GM18505 (cell line): Measurements from ENCODE around the gene TMTC1.

ENCODE experiments used
- ATAC-seq: cut with Tn5 transposase; IDR thresholded peaks from one replicate; pipeline ENCODE4 v1.9.1; 2021; ENCODE audit not compliant: unreplicated experiment
- POLR2A ChIP-seq: IDR thresholded peaks from 4 replicates; pipeline ENCODE4 v1.6.1; 2011; ENCODE audit warnings: borderline replicate concordance; ENCODE audit not compliant: insufficient read depth, insufficient read length; ENCODE audit errors: extremely low read depth

TMTC1 gene

DNA sequence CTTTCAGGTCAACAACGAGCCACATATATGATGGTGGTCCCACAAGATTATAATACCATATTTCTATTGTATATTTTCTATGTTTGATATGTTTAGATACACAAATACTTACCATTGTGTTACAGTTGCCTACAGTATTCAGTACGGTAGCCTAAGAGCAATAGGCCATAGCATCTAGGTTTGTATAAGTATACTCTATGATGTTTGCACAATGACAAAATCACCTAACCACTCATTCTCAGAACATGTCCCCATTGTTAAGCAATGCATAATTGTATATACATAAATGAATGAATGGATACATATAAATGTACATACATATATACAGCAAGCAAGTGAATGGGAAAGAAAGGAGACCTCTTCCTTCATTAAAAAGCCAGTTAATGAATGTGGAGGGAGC, 23.8 kb downstream of the TMTC1 start:
- no peak for ATAC-seq

GRCh38 chr12:29756741-29757390, 26.9 kb downstream of the TMTC1 start:
- ATAC-seq: no peak
- no peak for TF ChIP-seq POLR2A

More for the DNA sequence above, 23.8 kb downstream of the TMTC1 start:
- no peak for TF ChIP-seq POLR2A

DNA sequence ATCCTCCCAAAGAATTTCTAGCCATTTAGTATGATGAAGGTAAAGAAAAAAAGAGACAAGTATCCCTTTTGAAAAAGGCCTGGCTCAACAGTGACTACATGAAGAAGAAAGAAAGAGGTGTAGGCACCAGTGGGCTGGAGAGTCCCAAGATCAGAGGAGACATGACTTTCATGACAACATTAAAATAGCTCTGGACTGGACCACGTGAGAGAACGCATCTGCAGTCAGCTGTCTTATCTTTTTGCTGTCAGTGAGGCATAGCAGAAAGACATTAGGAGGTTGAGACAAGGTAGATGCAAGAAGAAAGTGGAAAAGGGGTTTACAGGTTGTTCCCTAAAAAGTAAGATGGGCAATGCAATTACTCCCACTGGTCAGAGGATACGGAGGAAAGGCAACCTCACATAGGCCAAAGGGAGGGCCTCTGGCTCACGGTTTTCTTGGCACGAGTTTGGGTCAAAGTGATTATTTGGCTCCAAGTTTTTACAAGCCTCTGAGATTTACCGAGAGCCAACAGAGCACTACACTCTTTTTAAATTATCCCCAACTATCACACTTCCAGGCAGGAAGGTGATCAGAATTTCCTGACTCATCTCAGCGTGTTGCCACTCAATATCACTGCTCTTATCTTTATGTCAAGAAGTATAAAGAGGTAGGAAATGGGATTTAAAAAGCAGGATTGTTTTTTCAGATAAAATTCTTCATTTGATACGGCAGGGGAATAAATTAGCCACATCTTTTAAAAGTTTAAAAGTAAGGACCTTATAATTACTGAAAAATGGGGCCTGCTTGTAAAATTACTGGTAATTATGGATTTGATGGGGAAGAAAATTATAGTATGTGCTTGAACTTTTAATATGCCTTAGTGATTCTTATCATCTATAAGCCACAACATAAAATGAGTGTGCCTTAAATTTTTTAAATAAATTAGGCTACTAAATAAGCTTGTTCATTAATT, 29.2 kb downstream of the TMTC1 start:
- no peak for ATAC-seq
- TF ChIP-seq POLR2A: no peak

DNA sequence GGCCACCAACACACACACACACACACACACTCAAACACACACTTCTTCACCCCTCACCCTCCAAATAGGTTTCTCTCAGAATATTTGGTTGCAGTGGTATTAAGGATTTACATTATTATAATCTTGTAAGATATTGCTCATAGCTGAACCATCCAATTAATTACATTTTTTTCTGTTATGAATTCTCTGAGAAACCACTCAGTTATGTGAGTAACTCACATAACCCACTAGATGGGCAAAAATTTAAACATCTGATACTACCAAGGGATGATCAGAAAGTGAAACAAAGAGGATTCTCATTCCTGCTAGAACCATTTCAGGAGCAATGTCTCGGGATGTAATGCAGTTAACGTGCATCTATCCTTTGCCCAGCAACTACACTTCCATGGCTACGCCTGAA, 31.6 kb downstream of the TMTC1 start:
- TF ChIP-seq POLR2A: no peak
- no peak for ATAC-seq

GRCh38 chr12:29751676-29752075, 32.1 kb downstream of the TMTC1 start:
- TF ChIP-seq POLR2A: no peak
- ATAC-seq: no peak

DNA sequence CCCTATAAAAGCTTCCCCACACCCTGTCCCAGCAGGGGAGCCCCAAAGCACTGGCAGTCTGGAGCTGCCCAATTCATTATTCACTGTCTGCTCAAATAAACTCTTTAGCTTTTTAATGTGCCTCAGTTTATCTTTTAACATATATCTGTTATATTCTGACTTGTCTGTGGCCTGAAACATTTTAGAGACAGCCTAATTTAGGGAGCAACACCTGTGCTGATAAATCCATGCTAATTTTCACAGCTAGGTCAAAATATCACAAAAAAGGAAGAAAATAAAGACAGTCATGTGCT, 32.9 kb downstream of the TMTC1 start:
- no peak for ATAC-seq
- TF ChIP-seq POLR2A: no peak

DNA sequence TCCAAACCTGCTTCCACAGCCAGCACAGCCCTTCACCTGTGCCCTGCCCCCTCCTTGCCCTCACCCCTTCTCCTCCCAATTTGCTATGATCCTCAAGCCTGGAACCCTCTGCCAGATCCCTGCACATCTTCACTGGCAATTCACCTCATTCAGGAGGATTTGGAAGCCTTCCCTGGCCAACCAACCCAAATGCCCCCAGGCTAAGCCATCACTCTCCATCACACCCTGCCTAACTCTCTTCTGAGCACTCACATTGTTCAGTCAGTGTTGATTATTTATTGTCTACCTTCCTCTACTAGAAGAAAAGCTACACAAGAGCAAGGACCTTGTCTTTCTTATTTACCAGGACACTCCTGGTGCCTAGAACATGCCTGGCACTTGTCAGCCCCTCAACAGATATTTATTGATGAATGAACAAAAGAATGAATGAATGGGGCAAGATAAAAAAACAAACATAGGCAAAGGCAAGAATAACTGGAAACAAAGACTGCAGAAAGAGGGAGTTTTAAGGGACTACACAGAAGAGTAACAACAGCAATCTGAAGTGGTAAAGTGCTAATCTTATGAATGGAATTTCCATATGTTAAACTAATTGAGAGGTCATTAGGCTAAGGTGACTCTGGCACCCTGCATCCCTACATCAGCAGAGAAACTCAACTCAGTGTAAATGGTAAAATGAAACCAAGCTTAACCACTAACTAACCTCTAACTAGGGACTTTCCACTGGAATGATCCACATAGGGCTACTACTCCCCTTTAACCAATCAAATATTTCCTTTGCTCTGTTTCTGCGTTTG, 33.4 kb downstream of the TMTC1 start:
- ATAC-seq: peak; percentile 76
- TF ChIP-seq POLR2A: no peak

DNA sequence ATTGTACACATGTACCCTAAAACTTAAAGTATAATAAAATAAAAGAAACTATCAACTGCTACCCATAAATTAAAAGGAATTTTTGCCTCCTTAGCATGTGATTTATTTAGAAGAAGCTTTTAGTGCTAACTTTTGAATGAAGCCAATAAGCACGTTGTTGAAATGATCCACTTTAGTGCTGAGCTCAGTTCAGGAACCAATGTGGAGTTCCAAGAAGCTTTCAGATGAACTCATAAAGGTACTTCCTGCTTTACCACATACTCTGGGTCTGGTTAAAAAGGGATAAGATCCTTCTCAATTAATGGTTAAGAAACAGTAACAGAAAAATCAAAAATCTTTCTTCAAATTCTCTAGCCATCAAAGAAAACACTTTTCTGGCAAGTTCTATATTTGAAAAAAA, 39.4 kb downstream of the TMTC1 start:
- no peak for TF ChIP-seq POLR2A
- no peak for ATAC-seq

DNA sequence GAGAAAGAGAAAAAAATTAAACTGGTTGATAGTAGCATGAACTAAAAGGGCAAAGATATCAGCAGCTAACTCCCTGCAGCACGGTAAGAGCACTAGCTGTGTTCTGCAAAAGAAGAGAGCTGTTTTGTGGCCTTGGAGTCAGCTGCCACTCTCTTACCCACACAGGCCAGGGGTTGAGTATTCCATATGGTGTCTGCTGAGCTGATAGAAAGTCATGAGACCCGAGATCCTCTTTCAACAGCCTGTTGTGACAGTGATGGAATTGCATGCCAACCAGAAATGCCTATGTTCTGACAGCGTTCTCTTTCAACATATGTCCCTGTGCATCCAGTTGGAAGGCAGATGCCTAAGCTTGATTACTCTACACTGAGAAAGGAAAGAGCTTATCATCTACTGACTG, 39.9 kb downstream of the TMTC1 start:
- ATAC-seq: no peak
- TF ChIP-seq POLR2A: no peak

DNA sequence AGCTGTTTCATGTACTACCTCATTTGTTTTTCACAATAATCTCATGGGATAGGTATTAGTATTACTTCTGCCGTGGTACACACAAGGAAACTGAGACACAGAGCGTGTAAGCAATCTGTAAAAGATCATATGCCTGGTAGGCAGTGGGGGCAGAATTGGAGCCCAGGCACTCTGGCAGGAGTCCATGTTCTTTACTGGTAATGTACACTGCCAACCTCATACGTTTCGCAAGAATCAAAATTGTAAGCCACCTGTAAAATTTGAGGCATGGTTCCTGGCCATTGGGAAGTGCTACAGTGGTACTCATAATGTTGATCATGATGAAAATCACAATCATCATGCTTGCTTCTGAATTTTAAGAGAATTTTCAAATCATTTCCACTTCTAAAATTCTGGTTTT, 40.7 kb downstream of the TMTC1 start:
- no peak for TF ChIP-seq POLR2A
- no peak for ATAC-seq

DNA sequence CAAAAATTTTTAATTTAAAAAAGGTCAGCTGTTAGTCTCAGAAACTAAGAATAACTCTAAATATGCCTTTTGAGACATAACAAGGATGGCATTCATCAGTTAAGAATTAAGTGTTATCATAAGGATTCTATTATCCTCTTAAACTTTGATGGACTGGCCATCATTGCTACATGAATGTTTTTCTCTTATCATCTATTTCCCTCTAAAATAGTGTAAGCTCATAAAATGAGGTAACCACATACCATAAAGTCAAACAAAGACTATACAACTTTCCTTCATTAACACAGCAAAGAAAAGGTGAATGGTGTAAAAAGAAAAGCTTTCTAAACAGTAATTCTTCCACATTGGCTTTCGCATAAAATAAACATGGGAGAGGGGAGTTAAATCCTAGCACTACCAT, 41.1 kb downstream of the TMTC1 start:
- no peak for TF ChIP-seq POLR2A
- no peak for ATAC-seq

DNA sequence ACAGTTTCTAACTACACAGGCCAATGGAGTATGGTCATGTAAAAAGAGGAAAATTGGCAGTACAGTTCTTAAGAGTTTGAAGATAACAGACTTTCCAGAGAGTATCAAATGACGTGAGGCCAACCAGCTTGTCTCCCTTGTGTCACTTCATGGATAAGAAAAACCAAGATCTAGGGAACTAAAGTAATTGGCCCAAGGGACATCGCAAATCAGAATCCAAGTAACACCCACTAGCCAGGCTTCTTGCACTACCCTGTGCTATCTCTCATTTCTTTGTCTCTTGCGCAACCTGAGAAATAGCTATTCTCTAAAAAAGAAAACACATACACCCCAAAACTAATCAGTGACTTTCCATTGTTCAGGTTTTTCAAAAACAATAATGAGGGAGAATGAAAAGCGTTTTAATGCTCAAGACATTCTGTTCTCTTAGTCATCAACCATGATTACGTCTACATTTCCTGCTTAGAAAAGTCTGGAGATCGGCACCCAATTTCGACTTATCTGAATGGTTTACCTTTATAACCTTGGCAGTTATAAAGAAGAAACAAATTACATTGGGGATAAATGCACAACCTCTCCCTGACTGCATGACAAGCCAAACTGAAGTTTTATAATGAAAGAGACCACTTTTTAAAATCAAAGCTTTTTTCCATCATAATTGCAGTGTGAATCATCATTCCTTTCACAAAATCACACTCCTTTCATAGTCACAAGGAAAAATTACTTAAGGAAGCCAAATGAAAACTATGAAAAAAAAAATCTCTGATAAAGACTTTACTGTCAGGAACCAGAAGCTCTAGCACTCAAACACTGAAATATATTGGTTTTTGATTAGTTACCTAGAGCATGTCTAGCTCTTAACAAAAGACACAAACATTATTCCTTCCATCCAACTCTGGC, 42.1 kb downstream of the TMTC1 start:
- no peak for TF ChIP-seq POLR2A
- no peak for ATAC-seq
